Measurements from ENCODE around the gene MORN4.

MORN4 gene

GRCh38 chr10:97572214-97572989, 60.9 kb downstream of the MORN4 start, which contains the start of gene ANKRD2:
TSS of gene ANKRD2 (plus strand) at chr10:97572779. CDS start at chr10:97572789, 10 bp downstream.
- peak; percentile 92 for DNase-seq

- DNase-seq = no peak
Measured at GRCh38 chr10:97571622-97572021, 61.7 kb downstream of the MORN4 start.

GRCh38 chr10:97570789-97571471, 62.4 kb downstream of the MORN4 start:
- DNase-seq = no peak

GRCh38 chr10:97570146-97570788, 63.0 kb downstream of the MORN4 start:
- no peak for DNase-seq

- no peak for DNase-seq
Measured at GRCh38 chr10:97567891-97568290, 65.4 kb downstream of the MORN4 start.

GRCh38 chr10:97566336-97566996, 66.8 kb downstream of the MORN4 start:
- no peak for DNase-seq

GRCh38 chr10:97564776-97565175, 68.5 kb downstream of the MORN4 start:
- DNase-seq = peak; percentile 72
